Neutrophil (primary cell): ENCODE measurements around the gene CAMTA1.

Source experiments
- H3K27ac ChIP-seq: fragments of 200-600 bp; sonication (generic); 2 replicates; pipeline ENCODE4 v1.5.1; 2016; ENCODE audit warnings: mild to moderate bottlenecking, moderate library complexity
- H3K27me3 ChIP-seq: fragments of 200-600 bp; sonication (generic); 2 replicates; pipeline ENCODE4 v1.6.0; 2016; ENCODE audit warnings: mild to moderate bottlenecking
- H3K36me3 ChIP-seq: fragments of 200-600 bp; sonication (generic); 2 replicates; pipeline ENCODE4 v1.5.1; 2017
- H3K4me1 ChIP-seq, 2 experiments: fragments of 200-600 bp in 1 of 2; sonication (generic) in 1 of 2; 1 replicate in 1 of 2; 2 replicates in 1 of 2; pipeline versions ENCODE4 v1.5.1 to v1.6.1; 2013 to 2016; ENCODE audit warnings: low read depth in 1 of 2, low read length in 1 of 2, mild to moderate bottlenecking in 1 of 2, moderate library complexity in 1 of 2; ENCODE audit not compliant: control insufficient read depth in 1 of 2, insufficient read depth in 1 of 2
- H3K4me3 ChIP-seq, 2 experiments: fragments of 200-600 bp in 1 of 2; sonication (generic) in 1 of 2; 1 replicate in 1 of 2; 2 replicates in 1 of 2; pipeline ENCODE4 v1.5.1; 2013 to 2016; ENCODE audit warnings: low read depth in 1 of 2, low read length in 1 of 2, mild to moderate bottlenecking in 1 of 2, moderate library complexity in 1 of 2
- H3K9me3 ChIP-seq: fragments of 200-600 bp; sonication (generic); 2 replicates; pipeline ENCODE4 v1.5.1; 2016
- CTCF ChIP-seq: fragments of 200-600 bp; sonication (generic); IDR thresholded peaks from 2 replicates; pipeline ENCODE4 v1.5.1; 2016; ENCODE audit warnings: antibody characterized with exemption

The CAMTA1 gene

GRCh38 chr1:7636795-7637526 is 851.7 kb downstream of the CAMTA1 start:
- Histone ChIP-seq H3K36me3 (no peaks in the 10 kb centered on the region), H3K9me3 (no peaks in the 10 kb centered on the region), H3K27ac (no peak overlapping the region), H3K4me1 (no peaks in the 10 kb centered on the region), H3K27me3 (peaks cover 28% of the 10 kb centered on the region), H3K4me3 (no peak overlapping the region)
- no peak for TF ChIP-seq CTCF

GRCh38 chr1:7638078-7638477 is 852.8 kb downstream of the CAMTA1 start:
- Histone ChIP-seq H3K27me3 (peaks cover 17% of the 10 kb centered on the region), H3K27ac (no peak overlapping the region), H3K4me3 (no peak overlapping the region), H3K9me3 (no peaks in the 10 kb centered on the region), H3K4me1 (no peaks in the 10 kb centered on the region), H3K36me3 (no peaks in the 10 kb centered on the region)
- no peak for TF ChIP-seq CTCF

- no peaks in the 10 kb centered on the region for H3K4me1 ChIP-seq
- no peak for TF ChIP-seq CTCF
- H3K36me3 ChIP-seq: no peaks in the 10 kb centered on the region
- H3K4me3 ChIP-seq: no peak overlapping the region
- H3K9me3 ChIP-seq: no peaks in the 10 kb centered on the region
- no peak overlapping the region for H3K27ac ChIP-seq
- peaks cover 7% of the 10 kb centered on the region for H3K27me3 ChIP-seq
These were observed 854.3 kb downstream of the CAMTA1 start for GRCh38 chr1:7639435-7640131.

GRCh38 chr1:7640350-7640749 is 855.1 kb downstream of the CAMTA1 start:
- no peak for TF ChIP-seq CTCF
- H3K9me3 ChIP-seq: no peaks in the 10 kb centered on the region
- H3K36me3 ChIP-seq: no peaks in the 10 kb centered on the region
- H3K4me1 ChIP-seq: no peaks in the 10 kb centered on the region
- peaks cover 7% of the 10 kb centered on the region for H3K27me3 ChIP-seq
- no peak overlapping the region for H3K4me3 ChIP-seq
- H3K27ac ChIP-seq: no peak overlapping the region

- Histone ChIP-seq H3K9me3 (no peaks in the 10 kb centered on the region), H3K27me3 (peaks cover 7% of the 10 kb centered on the region), H3K4me3 (no peak overlapping the region), H3K4me1 (no peaks in the 10 kb centered on the region), H3K36me3 (no peaks in the 10 kb centered on the region), H3K27ac (no peak overlapping the region)
- TF ChIP-seq CTCF: no peak
These were observed 855.8 kb downstream of the CAMTA1 start for GRCh38 chr1:7640920-7641585.
